ENCODE results near the gene EXOC7.

EXOC7 gene

DNA sequence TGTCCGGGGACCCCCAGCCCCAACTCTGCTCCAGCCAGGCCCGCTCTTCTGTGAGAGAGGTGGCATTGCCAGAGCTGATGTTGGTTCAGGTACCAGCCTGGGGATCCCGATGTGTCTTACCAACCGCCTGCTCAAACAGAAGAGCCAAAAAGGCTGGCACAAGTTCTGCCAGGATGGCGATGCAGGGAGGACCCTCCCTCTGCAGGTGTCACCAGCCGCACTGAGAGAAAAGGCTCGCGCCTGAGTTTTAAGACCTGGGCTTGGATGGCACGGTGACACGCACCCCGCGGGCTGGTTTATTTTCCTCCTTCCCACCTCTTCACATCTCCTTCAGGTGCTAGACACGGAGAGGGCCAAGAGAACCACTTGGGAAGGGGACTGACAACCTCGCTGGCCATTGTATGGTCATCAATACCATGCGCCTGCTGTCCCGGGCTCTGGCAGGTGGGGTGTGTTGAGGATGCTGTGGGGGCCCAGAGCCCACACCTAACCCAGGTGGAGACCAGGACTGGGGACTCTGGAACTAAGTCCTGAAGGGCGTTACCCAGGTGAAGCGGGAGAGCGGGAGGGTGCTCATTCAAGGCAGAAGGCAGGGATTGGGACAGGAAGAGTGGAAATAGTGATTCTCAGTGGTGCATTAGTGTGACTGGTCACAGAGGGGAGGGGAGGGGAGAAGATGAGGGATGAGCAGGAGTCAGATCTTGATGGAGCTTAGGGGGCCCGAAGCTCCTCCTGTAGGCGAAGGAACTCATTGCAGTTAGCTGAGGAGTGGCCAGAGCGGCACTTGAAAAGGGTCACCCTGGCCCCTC, 21.2 kb upstream of the EXOC7 start:
- in situ Hi-C loops (cut with HindIII; ENCODE audit: low pct_ligation_motif_present, low pct_unique_long_range_greater_than_20kb, low sequenced_read_pairs) = no loop called here
- peak; percentile 28 for DNase-seq

GRCh38 chr17:76123749-76124581, 20.4 kb upstream of the EXOC7 start:
- in situ Hi-C loops (cut with HindIII; ENCODE audit: low pct_ligation_motif_present, low pct_unique_long_range_greater_than_20kb, low sequenced_read_pairs) = no loop called here
- no peak for DNase-seq

DNA sequence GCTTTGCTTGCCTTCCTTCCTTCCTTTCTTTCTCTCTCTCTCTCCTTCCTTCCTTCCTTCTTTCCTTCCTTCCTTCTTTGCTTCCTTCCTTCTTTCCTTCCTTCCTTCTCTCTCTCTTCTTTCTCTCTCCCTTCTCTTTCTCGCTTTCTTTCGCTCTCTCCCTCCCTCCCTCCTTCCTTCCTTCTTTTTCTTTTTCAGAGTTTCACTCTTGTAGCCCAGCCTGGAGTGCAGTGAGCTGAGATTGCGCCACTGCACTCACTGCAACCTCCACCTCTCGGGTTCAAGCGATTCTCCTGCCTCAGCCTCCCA, 19.6 kb upstream of the EXOC7 start:
- DNase-seq = no peak
- in situ Hi-C loops (cut with HindIII; ENCODE audit: low pct_ligation_motif_present, low pct_unique_long_range_greater_than_20kb, low sequenced_read_pairs) = no loop called here

DNA sequence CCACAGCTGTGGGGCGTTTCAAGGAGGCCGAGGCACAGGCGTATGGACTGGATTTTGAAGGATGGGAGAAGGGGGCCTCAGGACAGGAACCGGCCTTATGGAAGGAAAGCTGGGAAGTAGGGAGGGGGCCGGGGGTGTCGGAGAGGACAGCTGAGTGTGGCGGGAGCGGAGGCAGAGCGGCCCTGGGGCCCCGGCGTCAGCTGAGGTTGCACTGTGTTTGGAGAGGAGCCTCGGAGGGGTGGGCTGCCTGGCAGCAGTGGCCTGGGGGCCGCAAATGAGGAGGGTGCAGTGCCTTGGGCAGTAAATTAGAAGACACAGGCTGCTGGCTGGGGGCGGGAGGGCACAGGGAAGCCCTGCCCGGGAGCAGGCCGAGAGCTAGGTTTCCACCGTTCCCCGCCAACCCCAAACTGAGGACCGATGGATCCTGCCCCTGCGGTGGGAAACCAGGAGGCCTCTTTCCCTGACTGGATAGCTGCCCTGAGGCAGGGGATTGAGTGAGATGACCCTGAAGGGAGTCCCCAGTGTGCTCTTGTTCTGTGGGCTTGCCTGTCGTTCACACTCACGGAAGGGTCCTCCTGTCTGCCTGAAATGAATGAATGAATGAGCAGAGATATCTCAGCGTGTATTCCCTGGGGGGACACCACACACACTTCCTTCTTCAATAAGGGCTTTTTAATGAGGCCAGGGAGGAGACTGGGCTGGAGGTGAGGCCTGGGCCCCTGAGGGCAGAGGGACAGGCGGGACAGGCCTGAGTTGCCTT, 19.0 kb upstream of the EXOC7 start:
- DNase-seq = no peak
- in situ Hi-C loops (cut with HindIII; ENCODE audit: low pct_ligation_motif_present, low pct_unique_long_range_greater_than_20kb, low sequenced_read_pairs) = no loop called here

DNA sequence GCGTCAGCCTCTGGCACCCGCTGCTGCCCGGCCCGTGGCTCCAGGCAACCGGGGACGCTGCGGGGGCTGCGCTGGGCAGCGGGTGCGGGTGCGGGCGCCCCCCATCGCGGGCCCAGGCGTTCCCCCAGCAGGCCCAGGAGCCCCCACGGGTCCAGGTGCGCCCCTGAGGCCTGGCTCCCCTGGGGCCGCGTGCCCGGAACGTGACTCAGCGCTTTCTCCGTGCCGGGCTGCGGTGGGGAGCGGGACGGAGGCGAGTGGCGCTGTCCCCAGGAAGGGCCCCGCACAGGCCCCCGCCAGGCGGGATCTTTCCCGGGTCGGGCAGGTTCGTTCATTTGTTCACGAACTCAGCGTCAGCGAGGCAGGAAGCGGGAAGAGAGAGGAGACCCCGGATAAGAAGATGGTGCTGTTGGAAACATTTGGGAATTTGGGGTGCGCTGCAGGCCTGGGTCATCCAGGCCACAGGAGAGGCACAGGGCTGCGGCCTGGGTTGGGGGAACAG, 18.4 kb upstream of the EXOC7 start:
- in situ Hi-C loops (cut with HindIII; ENCODE audit: low pct_ligation_motif_present, low pct_unique_long_range_greater_than_20kb, low sequenced_read_pairs) = no loop called here
- DNase-seq = no peak

DNA sequence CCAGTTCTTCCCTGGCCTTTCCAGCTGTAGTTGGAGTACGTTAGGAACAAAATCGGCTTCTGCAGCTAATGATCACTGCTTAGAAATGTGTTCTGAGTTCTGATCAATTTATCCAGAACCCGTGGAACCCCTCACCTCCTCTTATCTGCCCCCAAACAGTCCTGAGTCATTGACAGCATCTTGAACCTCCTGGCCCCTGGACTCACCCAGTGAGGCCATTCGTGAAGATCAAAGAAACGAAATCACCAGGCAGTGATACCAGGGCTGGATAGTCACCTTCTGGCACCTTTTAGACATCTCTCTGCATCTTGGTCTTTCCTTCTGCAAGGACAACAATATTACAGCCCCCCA, 17.0 kb upstream of the EXOC7 start:
- DNase-seq = no peak
- in situ Hi-C loops (cut with HindIII; ENCODE audit: low pct_ligation_motif_present, low pct_unique_long_range_greater_than_20kb, low sequenced_read_pairs) = no loop called here

GRCh38 chr17:76119409-76120371, 16.1 kb upstream of the EXOC7 start:
- DNase-seq = no peak
- in situ Hi-C loops (cut with HindIII; ENCODE audit: low pct_ligation_motif_present, low pct_unique_long_range_greater_than_20kb, low sequenced_read_pairs) = no loop called here

DNA sequence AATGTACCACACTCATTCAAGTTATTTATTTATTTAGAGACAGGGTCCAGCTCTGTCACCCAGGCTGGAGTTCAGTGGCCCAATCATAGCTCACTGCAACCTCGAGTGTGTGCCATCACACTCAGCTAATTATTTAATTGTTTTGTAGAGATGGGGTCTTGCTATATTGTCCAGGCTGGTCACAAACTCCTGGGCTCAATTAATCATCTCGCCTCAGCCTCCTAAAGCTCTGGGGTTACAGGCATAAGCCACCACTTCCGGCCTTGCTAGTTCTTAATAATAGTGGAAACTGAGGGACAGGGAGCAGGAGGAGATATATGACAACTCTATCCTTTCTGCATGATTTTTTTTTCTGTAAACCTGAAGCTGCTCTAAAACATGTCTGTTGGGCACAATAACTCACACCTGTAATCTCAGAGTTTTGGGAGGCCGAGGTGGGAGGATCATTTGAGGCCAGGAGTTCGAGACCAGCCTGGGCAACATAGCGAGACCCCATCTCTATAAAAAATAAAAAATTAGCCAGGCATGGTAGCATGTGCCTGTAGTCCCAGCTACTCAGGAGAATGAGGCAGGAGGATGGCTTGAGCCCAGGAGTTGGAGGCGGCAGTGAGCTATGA, 11.7 kb upstream of the EXOC7 start:
- in situ Hi-C loops (cut with HindIII; ENCODE audit: low pct_ligation_motif_present, low pct_unique_long_range_greater_than_20kb, low sequenced_read_pairs) = no loop called here
- DNase-seq = no peak

- in situ Hi-C loops (cut with HindIII; ENCODE audit: low pct_ligation_motif_present, low pct_unique_long_range_greater_than_20kb, low sequenced_read_pairs) = no loop called here
- DNase-seq = no peak
Measured at GRCh38 chr17:76111956-76112355, 8.4 kb upstream of the EXOC7 start.

GRCh38 chr17:76107509-76107908, 3.9 kb upstream of the EXOC7 start:
- DNase-seq = peak; percentile 35
- in situ Hi-C loops (cut with HindIII; ENCODE audit: low pct_ligation_motif_present, low pct_unique_long_range_greater_than_20kb, low sequenced_read_pairs) = no loop called here

- in situ Hi-C loops (cut with HindIII; ENCODE audit: low pct_ligation_motif_present, low pct_unique_long_range_greater_than_20kb, low sequenced_read_pairs) = no loop called here
- DNase-seq = no peak
Measured at GRCh38 chr17:76106703-76107102, 3.1 kb upstream of the EXOC7 start.

DNA sequence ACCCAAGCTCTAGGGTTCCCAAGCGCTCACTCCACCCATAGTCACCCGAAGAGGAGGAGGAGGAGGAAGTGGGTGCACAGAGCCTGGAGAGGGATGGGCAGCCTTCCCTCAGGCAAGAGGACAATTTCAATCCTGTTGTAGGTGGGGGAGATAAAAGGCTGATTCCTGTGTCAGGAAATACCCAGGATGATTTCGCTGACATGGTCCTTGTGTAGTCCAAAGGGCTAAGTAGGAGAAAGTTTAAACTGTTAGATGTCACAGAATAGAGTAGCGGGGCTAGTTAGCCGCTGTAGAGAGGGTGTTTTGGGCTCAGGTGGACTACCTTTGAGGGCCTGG, 1.3 kb upstream of the EXOC7 start:
- in situ Hi-C loops (cut with HindIII; ENCODE audit: low pct_ligation_motif_present, low pct_unique_long_range_greater_than_20kb, low sequenced_read_pairs) = no loop called here
- DNase-seq = no peak

DNA sequence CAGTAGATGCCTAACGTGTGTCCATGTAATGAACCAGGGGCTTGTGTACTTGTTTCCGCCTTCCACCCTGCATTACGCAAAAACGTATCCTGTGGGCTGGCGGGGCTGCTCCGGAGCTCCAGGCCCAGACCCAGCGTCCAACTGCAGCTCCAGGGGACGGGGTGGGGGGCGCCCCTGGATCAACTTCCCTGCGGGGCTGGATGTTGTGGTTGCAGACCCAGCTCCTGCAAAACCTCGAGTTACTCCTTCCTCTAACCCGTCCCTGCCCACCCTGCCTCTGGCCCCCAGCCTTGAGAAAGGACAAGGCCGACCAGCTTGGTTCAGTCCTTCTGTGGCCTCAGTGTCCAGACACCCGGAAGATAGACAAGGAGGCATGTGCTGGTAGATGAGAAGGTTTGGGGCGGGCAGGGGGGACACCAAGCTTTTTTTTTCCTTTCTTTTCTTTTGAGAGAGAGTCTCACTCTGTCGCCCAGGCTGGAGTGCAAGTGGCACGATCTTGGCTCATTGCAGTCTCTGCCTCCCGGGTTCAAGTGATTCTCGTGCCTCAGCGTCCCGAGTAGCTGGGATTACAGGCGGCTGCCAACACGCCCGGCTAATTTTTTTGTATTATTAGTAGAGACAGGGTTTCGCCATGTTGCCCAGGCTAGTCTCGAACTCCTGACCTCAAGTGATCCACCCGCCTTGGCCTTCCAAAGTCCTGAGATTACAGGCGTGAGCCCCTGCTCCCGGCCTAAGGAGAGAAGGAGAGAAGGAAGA, 731 bp upstream of the EXOC7 start:
- in situ Hi-C loops (cut with HindIII; ENCODE audit: low pct_ligation_motif_present, low pct_unique_long_range_greater_than_20kb, low sequenced_read_pairs) = no loop called here
- no peak for DNase-seq

DNA sequence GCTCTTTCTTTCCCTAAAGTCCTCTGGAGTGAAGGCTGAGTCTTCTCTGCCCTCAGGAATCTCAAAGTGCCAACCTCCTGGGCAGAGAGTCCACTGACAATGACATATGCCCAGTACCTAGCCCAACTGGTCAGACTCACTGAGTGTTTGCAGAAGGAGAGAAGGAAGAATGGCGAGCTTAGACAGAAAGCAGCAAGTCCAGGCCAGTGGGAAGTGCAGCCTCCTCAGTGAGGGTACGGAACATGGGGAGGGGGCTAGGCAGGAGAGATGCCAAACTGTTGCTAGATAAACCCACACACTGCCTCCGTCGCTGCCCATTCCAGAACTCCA, 678 bp downstream of the EXOC7 start:
- in situ Hi-C loops (cut with HindIII; ENCODE audit: low pct_ligation_motif_present, low pct_unique_long_range_greater_than_20kb, low sequenced_read_pairs) = no loop called here
- no peak for DNase-seq

GRCh38 chr17:76097716-76098295, 5.8 kb downstream of the EXOC7 start:
- in situ Hi-C loops (cut with HindIII; ENCODE audit: low pct_ligation_motif_present, low pct_unique_long_range_greater_than_20kb, low sequenced_read_pairs) = no loop called here
- DNase-seq = no peak

DNA sequence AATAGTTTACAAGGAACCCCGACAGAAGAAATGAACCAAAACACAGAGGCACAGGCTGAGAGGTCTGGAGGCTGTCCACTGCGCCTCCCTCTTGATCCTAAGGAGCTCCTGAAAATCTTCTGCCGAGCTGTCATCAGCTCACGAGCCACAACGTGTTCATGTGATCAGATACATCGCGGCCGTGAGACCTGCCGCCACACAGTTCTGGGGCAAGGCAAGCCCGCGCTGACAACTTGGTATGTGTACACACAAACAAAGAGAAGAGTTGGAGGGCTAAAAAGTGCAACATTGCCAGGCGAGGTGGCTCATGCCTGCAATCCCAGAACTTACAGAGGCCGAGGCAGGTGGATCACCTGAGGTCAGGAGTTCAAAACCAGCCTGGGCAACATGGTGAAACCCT, 7.6 kb downstream of the EXOC7 start:
- in situ Hi-C loops (cut with HindIII; ENCODE audit: low pct_ligation_motif_present, low pct_unique_long_range_greater_than_20kb, low sequenced_read_pairs) = no loop called here
- DNase-seq = no peak

DNA sequence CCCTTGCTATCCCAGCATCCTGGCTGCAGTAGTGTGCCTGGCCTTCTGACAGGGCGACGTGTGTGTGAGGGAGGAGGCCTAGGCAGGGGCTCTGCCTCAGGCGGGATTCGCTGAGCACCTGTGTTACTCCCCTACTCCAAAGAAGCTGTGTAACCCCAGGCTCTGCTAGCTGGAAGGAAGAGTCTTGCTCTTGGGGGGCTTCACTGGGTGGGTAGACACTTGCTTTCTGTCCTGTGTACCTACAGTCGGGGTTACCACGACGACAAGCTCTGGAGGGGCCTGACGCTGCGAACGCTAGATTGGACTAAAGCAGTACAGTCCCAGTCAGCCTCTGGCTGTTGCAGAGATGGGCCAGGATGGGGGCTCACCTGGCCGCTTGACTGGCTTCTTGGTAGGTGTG, 9.5 kb downstream of the EXOC7 start:
- in situ Hi-C loops (cut with HindIII; ENCODE audit: low pct_ligation_motif_present, low pct_unique_long_range_greater_than_20kb, low sequenced_read_pairs) = no loop called here
- DNase-seq = no peak
